Parathyroid adenoma (tissue), 2 donors: ENCODE results near the gene PVALEF.

ENCODE experiments used
- H2AFZ ChIP-seq: fragments of 300-600 bp; sonication (generic); one replicate; pipeline ENCODE4 v1.7.0; 2017; ENCODE audit warnings: antibody characterized with exemption, mild to moderate bottlenecking
- H3K27ac ChIP-seq: fragments of 300-600 bp; sonication (generic); one replicate; pipeline ENCODE4 v1.7.0; 2017
- H3K27me3 ChIP-seq: fragments of 300-600 bp; sonication (generic); one replicate; pipeline ENCODE4 v1.7.0; 2017; ENCODE audit warnings: low read length; ENCODE audit not compliant: control insufficient read depth, insufficient read depth
- H3K36me3 ChIP-seq: fragments of 300-600 bp; sonication (generic); one replicate; pipeline ENCODE4 v1.7.0; 2017; ENCODE audit warnings: low read length; ENCODE audit not compliant: control insufficient read depth, insufficient read depth
- H3K4me1 ChIP-seq: fragments of 300-600 bp; sonication (generic); one replicate; pipeline ENCODE4 v1.7.0; 2017; ENCODE audit warnings: control low read depth
- H3K4me2 ChIP-seq: fragments of 300-600 bp; sonication (generic); one replicate; pipeline ENCODE4 v1.7.0; 2017; ENCODE audit warnings: low read length
- H3K4me3 ChIP-seq: fragments of 300-600 bp; sonication (generic); one replicate; pipeline ENCODE4 v1.7.0; 2017; ENCODE audit warnings: low read depth, low read length
- H3K79me2 ChIP-seq: fragments of 300-600 bp; sonication (generic); one replicate; pipeline ENCODE4 v1.7.0; 2017; ENCODE audit warnings: control low read depth
- H3K9ac ChIP-seq: fragments of 300-600 bp; sonication (generic); one replicate; pipeline ENCODE4 v1.7.0; 2017; ENCODE audit warnings: mild to moderate bottlenecking
- H3K9me3 ChIP-seq: fragments of 300-600 bp; sonication (generic); one replicate; pipeline ENCODE4 v1.7.0; 2017; ENCODE audit warnings: low read length; ENCODE audit not compliant: control insufficient read depth
- CTCF ChIP-seq: fragments of 300-600 bp; sonication (generic); IDR thresholded peaks from one replicate; pipeline ENCODE4 v1.7.0; 2017; ENCODE audit warnings: antibody characterized with exemption, mild to moderate bottlenecking
- donor health status: primary hyperparathyroidism.

Gene PVALEF

GRCh38 chr17:81231121-81231645 is 65.9 kb downstream of the PVALEF start:
- H3K4me2 ChIP-seq = no peak overlapping the region

GRCh38 chr17:81231766-81232581 is 66.7 kb downstream of the PVALEF start:
- Histone ChIP-seq H3K9me3 (no peaks in the 10 kb centered on the region), H3K27me3 (no peaks in the 10 kb centered on the region), H3K9ac (no peak overlapping the region), H3K4me2 (no peak overlapping the region), H3K79me2 (peaks cover 5% of the 10 kb centered on the region), H3K27ac (no peak overlapping the region), H3K4me1 (no peaks in the 10 kb centered on the region), H3K36me3 (no peaks in the 10 kb centered on the region), H2AFZ (no peak overlapping the region), H3K4me3 (no peak overlapping the region)
- no peak for TF ChIP-seq CTCF

More at GRCh38 chr17:81231121-81231645, 65.9 kb downstream of the PVALEF start:
- Histone ChIP-seq H3K4me3 (no peak overlapping the region), H3K4me1 (no peaks in the 10 kb centered on the region), H3K36me3 (no peaks in the 10 kb centered on the region), H3K79me2 (peaks cover 2% of the 10 kb centered on the region), H3K27me3 (no peaks in the 10 kb centered on the region), H3K9me3 (no peaks in the 10 kb centered on the region), H2AFZ (no peak overlapping the region), H3K9ac (no peak overlapping the region), H3K27ac (no peak overlapping the region)
- TF ChIP-seq CTCF = no peak
